Sigmoid colon (tissue), 4 donors: ENCODE results near the gene EDC4.

ENCODE experiments used
- POLR2A ChIP-seq, 2 donors: fragments of 450-650 bp; IDR thresholded peaks; one replicate each; pipeline ENCODE4 v1.6.1; 2016; ENCODE audit warnings: antibody characterized with exemption in 2 of 2, mild to moderate bottlenecking in 2 of 2, moderate library complexity in 2 of 2
- POLR2AphosphoS5 ChIP-seq, 4 donors: sonication (generic); formaldehyde crosslinking; IDR thresholded peaks; one replicate each; pipeline ENCODE4 v1.6.1; 2017; ENCODE audit warnings: antibody characterized with exemption in 4 of 4
- TF ChIP-seq, protein P1 (sequence below), 4 experiments: fragments of 450-650 bp in 3 of 4; fragments of 200-600 bp in 1 of 4; IDR thresholded peaks; one replicate each; pipeline ENCODE4 v1.5.1; 2016 to 2019; ENCODE audit warnings: antibody characterized with exemption in 4 of 4, mild to moderate bottlenecking in 3 of 4, moderate library complexity in 2 of 4

DNA sequence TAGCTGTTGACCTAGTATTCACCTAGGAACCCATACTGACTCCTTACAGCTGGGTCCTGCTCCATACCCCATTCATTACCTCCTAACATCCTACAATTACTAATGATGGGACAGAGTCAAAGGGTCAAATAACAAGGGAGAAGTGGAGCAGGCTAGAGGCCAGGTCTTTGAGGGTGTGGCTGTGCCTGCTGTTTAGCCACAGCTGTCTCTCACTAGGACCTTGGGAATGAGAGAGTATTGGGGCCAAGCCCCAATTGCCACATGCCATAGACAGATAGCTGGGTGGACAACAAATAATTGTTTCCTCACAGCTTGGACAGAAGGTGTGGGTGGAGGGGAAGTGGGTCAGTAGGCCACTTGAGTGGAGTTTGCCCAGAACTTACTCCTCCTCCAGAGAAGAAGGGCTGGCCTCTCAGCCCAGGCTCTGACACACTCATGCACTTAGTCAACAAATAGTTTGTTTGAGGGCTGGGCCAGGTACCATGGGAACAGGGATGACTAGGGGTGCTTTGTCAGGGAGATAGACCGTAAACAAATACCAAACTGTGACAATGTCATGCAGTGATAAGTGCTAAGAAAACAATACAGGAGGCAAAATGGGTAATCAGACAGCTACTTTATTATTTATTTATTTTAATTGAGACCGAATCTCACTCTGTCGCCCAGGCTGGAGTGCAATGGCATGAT is 15.2 kb upstream of the EDC4 start:
- TF ChIP-seq POLR2A (IDR thresholded peaks at IDR 0.05), result no peak
- peak in 3 of 4 donors; percentile 14 to 57 (median 24) for TF ChIP-seq POLR2AphosphoS5 (IDR thresholded peaks at IDR 0.05)
- TF ChIP-seq, protein P1, sequence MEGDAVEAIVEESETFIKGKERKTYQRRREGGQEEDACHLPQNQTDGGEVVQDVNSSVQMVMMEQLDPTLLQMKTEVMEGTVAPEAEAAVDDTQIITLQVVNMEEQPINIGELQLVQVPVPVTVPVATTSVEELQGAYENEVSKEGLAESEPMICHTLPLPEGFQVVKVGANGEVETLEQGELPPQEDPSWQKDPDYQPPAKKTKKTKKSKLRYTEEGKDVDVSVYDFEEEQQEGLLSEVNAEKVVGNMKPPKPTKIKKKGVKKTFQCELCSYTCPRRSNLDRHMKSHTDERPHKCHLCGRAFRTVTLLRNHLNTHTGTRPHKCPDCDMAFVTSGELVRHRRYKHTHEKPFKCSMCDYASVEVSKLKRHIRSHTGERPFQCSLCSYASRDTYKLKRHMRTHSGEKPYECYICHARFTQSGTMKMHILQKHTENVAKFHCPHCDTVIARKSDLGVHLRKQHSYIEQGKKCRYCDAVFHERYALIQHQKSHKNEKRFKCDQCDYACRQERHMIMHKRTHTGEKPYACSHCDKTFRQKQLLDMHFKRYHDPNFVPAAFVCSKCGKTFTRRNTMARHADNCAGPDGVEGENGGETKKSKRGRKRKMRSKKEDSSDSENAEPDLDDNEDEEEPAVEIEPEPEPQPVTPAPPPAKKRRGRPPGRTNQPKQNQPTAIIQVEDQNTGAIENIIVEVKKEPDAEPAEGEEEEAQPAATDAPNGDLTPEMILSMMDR (IDR thresholded peaks at IDR 0.05), result no peak
